ENCODE measurements around the gene TCAIM. TPM values are rescaled to one million over a fixed set of nuclear protein-coding genes. Genes with fewer than 3 reads are reported as not detected.

Gene TCAIM
- total RNA-seq, 1 experiment from 2014 or later: 23.8 TPM

- no CpG with 5 or more reads among the region's 2 CpGs for WGBS (ENCODE audit: extremely low coverage, insufficient read length, low lambda C conversion rate)
- Histone ChIP-seq H3K79me1 (ENCODE audit: insufficient read depth, low read depth, low read length, poor library complexity, severe bottlenecking) (no peaks in the 10 kb centered on the region), H3K18ac (ENCODE audit: insufficient read length, low read depth, low read length) (no peak overlapping the region), H2AK5ac (ENCODE audit: insufficient read length, low read length) (no peak overlapping the region), H3K9ac (ENCODE audit: extremely low read depth, insufficient read length, low read length) (no peak overlapping the region), H3K27ac (ENCODE audit: insufficient read length, low read depth, low read length) (no peak overlapping the region), H3K4ac (ENCODE audit: low read depth, low read length) (no peak overlapping the region), H3K56ac (ENCODE audit: insufficient read length, low read depth, low read length) (no peak overlapping the region), H4K20me1 (ENCODE audit: control insufficient read depth, insufficient read depth, insufficient read length) (no peaks in the 10 kb centered on the region), H3K23me2 (ENCODE audit: insufficient read length, low read depth, low read length, poor library complexity, severe bottlenecking) (no peaks in the 10 kb centered on the region), H2BK12ac (ENCODE audit: insufficient read length, low read depth, low read length) (no peak overlapping the region), H3K79me2 (ENCODE audit: insufficient read depth, low read length) (no peaks in the 10 kb centered on the region), H2BK120ac (ENCODE audit: low read depth, low read length, poor library complexity, severe bottlenecking) (no peak overlapping the region), H3K14ac (ENCODE audit: insufficient read depth, low read length) (no peak overlapping the region), H2BK15ac (ENCODE audit: low read depth, low read length) (no peak overlapping the region), H2BK20ac (ENCODE audit: low read depth, low read length, poor library complexity, severe bottlenecking) (no peak overlapping the region), H4K91ac (ENCODE audit: insufficient read length, low read depth, low read length) (no peak overlapping the region), H3K4me2 (ENCODE audit: insufficient read depth, insufficient read length, low read length) (no peak overlapping the region), H3K9me3 (ENCODE audit: control insufficient read depth, low read depth, low read length) (no peaks in the 10 kb centered on the region), H2AFZ (ENCODE audit: low read length) (no peak overlapping the region), H2BK5ac (ENCODE audit: insufficient read length, low read length) (no peak overlapping the region), H3K4me1 (ENCODE audit: insufficient read depth, low read length) (no peaks in the 10 kb centered on the region), H4K5ac (ENCODE audit: insufficient read length, low read depth, low read length) (no peak overlapping the region), H3K27me3 (ENCODE audit: insufficient read depth, low read length) (no peaks in the 10 kb centered on the region), H4K8ac (replicated peaks; ENCODE audit: insufficient read length, low read depth, low read length) (no peak overlapping the region), H3T11ph (ENCODE audit: low read length) (no peak overlapping the region), H3K23ac (ENCODE audit: insufficient read length, low read depth, low read length) (no peak overlapping the region)
- H3K27me3 Mint-ChIP-seq (ENCODE audit: low read depth): no peaks in the 10 kb centered on the region
- no peaks in the 10 kb centered on the region for H3K4me1 Mint-ChIP-seq
- no peaks in the 10 kb centered on the region; a peak in 1 of 5 replicates for H3K9me3 Mint-ChIP-seq
- H3K27ac Mint-ChIP-seq: peak overlapping the region in 2 of 3 experiments; percentile 48 to 61; a peak in 2 of 7 replicates
- no peak overlapping the region for H3K4me3 Mint-ChIP-seq
- TF ChIP-seq CTCF (conservative IDR thresholded peaks at IDR 0.05): no peak
- no peak for DNase-seq
- H3K36me3 Mint-ChIP-seq (ENCODE audit: insufficient read depth in 1 of 3, low read depth in 3 of 3): peaks cover 36 to 55% (median 51%) of the 10 kb centered on the region in 3 experiments
Measured at GRCh38 chr3:44442596-44443309, 104.2 kb downstream of the TCAIM start.

Data from H9 (cell line).